ENCODE measurements around the gene PACSIN2.

DNA sequence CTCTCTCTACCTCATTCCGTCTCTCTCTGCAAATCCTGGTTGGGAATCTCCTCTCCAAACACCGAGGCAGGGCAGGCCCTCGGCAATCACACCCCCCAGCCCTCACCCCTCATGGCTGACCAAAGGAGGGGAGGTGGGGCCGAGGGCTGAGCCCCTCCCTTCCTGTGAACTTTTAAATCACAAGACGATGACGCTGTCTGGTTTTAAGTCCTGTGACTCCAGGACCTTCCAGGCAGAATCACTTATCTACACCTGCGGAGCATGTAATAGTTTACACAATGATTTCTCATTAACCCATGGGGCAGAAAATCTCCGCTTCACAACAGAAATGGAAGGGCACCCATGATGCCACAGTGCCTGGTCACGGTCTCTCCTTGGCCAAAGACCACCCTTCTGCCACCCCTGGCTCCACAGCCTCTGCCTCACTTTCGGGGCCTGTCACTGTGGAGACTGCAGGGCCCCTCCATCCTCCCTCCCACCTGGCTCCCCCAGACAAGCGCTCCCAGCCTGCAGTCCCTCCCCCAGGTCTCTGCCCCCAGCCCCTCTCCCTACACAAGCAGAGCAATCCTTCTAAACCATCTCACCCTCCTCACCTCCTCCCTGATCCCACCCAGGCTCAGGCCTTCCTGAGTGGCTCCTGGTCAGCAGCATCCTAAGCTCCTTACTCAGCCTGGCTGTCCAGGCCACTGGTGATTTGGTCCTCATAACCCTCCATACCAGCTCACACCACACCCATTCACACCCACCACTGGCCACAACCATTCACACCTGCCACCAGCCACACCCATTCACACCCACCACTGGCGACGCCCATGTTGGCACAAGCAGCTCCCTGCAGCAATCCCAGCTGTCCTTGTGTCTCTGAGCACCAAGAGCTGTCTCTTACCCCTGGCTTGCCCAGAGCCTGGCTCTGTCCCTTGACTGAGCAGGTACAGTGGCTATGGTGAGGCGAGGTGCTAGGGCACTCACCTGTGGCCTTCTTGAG is 127.1 kb downstream of the PACSIN2 start:
- TF ChIP-seq, protein P1, sequence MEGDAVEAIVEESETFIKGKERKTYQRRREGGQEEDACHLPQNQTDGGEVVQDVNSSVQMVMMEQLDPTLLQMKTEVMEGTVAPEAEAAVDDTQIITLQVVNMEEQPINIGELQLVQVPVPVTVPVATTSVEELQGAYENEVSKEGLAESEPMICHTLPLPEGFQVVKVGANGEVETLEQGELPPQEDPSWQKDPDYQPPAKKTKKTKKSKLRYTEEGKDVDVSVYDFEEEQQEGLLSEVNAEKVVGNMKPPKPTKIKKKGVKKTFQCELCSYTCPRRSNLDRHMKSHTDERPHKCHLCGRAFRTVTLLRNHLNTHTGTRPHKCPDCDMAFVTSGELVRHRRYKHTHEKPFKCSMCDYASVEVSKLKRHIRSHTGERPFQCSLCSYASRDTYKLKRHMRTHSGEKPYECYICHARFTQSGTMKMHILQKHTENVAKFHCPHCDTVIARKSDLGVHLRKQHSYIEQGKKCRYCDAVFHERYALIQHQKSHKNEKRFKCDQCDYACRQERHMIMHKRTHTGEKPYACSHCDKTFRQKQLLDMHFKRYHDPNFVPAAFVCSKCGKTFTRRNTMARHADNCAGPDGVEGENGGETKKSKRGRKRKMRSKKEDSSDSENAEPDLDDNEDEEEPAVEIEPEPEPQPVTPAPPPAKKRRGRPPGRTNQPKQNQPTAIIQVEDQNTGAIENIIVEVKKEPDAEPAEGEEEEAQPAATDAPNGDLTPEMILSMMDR (IDR thresholded peaks at IDR 0.05) = no peak
- no peak for TF ChIP-seq EP300 (IDR thresholded peaks at IDR 0.05)

All from sigmoid colon (tissue), 4 donors.